DND-41 (cell line): ENCODE results near the gene RNF144A.

Experiments
- ATAC-seq: fragments of 200-7000 bp; cut with Tn5 transposase; 3 replicates; pipeline ENCODE4 v1.9.1; 2021; ENCODE audit warnings: low read depth; ENCODE audit not compliant: insufficient read depth
- DNase-seq: peaks from one replicate; pipeline ENCODE4 v3.0.0-alpha.2; 2020
- H2AFZ ChIP-seq: 2 replicates; pipeline ENCODE4 v1.6.0; 2012; ENCODE audit warnings: low read depth, low read length
- H3K27ac ChIP-seq: 2 replicates; pipeline ENCODE4 v1.5.1; 2012; ENCODE audit warnings: low read length, inconsistent platforms
- H3K27me3 ChIP-seq: fragments of 200-600 bp; sonication (generic); 2 replicates; pipeline ENCODE4 v1.6.0; 2012; ENCODE audit warnings: low read length, mild to moderate bottlenecking, inconsistent platforms; ENCODE audit not compliant: insufficient read depth, poor library complexity
- H3K36me3 ChIP-seq: 2 replicates; pipeline ENCODE4 v1.5.1; 2012; ENCODE audit warnings: low read length, inconsistent platforms; ENCODE audit not compliant: insufficient read depth
- H3K4me1 ChIP-seq: 2 replicates; pipeline ENCODE4 v1.5.1; 2012; ENCODE audit warnings: mild to moderate bottlenecking, low read length; ENCODE audit not compliant: insufficient read depth
- H3K4me2 ChIP-seq: 2 replicates; pipeline ENCODE4 v1.6.0; 2012; ENCODE audit warnings: mild to moderate bottlenecking, moderate library complexity, low read length, inconsistent platforms; ENCODE audit not compliant: insufficient read depth
- H3K4me3 ChIP-seq, 2 experiments: fragments of 200-600 bp in 1 of 2; shearing (Covaris generic) in 1 of 2; 2 replicates each; pipeline ENCODE4 v1.5.1; 2012 to 2016; ENCODE audit warnings: inconsistent platforms in 2 of 2, low read length in 2 of 2, mild to moderate bottlenecking in 2 of 2, low read depth in 1 of 2, moderate library complexity in 1 of 2
- H3K79me2 ChIP-seq: 2 replicates; pipeline ENCODE4 v1.6.0; 2012; ENCODE audit warnings: low read length, inconsistent platforms; ENCODE audit not compliant: insufficient read depth
- H3K9ac ChIP-seq: 2 replicates; pipeline ENCODE4 v1.6.0; 2012; ENCODE audit warnings: low read depth, mild to moderate bottlenecking, inconsistent platforms, low read length, moderate library complexity
- H3K9me3 ChIP-seq: 2 replicates; pipeline ENCODE4 v1.5.1; 2012; ENCODE audit warnings: low read length, moderate library complexity, mild to moderate bottlenecking, inconsistent platforms; ENCODE audit not compliant: insufficient read depth, severe bottlenecking
- H4K20me1 ChIP-seq: 2 replicates; pipeline ENCODE4 v1.6.0; 2012; ENCODE audit warnings: low read length; ENCODE audit not compliant: insufficient read depth
- CTCF ChIP-seq: IDR thresholded peaks from 2 replicates; pipeline ENCODE4 v1.5.1; 2012; ENCODE audit warnings: borderline replicate concordance, low read length, moderate library complexity, mild to moderate bottlenecking; ENCODE audit not compliant: poor library complexity, severe bottlenecking; ENCODE audit errors: extremely low read depth
- EZH2 ChIP-seq: IDR thresholded peaks from 3 replicates; pipeline ENCODE4 v1.6.1; 2012; ENCODE audit warnings: borderline replicate concordance, low read depth, mild to moderate bottlenecking, moderate library complexity, low read length, inconsistent platforms; ENCODE audit not compliant: severe bottlenecking

Gene RNF144A

GRCh38 chr2:6881516-6881915 lies 35.7 kb upstream of the RNF144A start:
- no peaks in the 10 kb centered on the region for H4K20me1 ChIP-seq
- peak overlapping the region; percentile 47 for H3K9ac ChIP-seq
- TF ChIP-seq CTCF (no peak), EZH2 (no peak)
- H3K36me3 ChIP-seq: no peaks in the 10 kb centered on the region
- peak overlapping the region; percentile 86 for H3K27ac ChIP-seq
- H3K4me1 ChIP-seq: peaks cover 62% of the 10 kb centered on the region
- H3K4me2 ChIP-seq: peak overlapping the region; percentile 58
- DNase-seq: no peak
- H2AFZ ChIP-seq: peak overlapping the region; percentile 43; the same call in 1 of the 2 replicates
- peak overlapping the region in 1 of 2 experiments; percentile 41; a peak in 2 of 4 replicates for H3K4me3 ChIP-seq
- H3K27me3 ChIP-seq: no peaks in the 10 kb centered on the region
- peaks cover 33% of the 10 kb centered on the region for H3K79me2 ChIP-seq
- H3K9me3 ChIP-seq: no peaks in the 10 kb centered on the region
- ATAC-seq: no peak

DNA sequence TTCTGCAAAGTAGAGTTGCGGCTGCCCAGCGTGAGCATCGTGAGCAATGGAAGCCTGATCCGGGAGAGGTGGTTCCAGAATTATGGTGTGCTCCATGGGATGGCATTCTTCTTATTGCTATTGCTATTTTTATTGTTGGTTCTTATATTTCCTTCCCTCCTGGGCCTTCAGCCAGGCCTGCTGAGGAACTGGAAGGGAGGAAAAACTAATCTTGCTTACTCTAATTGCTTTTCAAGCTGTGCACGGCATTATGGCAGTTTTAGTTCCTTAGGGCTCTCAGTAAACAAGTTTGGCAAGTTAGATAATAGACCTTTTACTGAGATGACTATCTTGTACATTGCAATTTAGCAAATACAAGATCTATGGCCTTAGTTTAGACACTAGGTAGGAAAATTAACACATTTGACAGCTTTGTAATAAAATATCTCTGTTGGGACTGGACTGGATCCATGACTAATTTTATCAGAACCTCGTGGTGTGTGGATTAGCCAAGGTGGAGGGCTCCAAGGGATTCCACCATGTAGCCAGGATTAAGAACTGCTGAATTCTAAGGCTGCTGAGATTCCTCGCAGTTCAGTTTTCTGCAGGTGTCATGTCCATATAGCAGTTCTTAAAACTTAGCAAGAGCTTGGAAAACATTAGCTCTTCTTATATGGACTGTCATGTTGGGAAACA lies 33.6 kb upstream of the RNF144A start:
- Histone ChIP-seq H3K4me2 (no peak overlapping the region), H4K20me1 (no peaks in the 10 kb centered on the region), H3K27me3 (no peaks in the 10 kb centered on the region), H3K79me2 (peaks cover 27% of the 10 kb centered on the region), H3K4me3 (no peak overlapping the region), H3K9me3 (no peaks in the 10 kb centered on the region), H3K9ac (no peak overlapping the region), H3K4me1 (peaks cover 53% of the 10 kb centered on the region), H3K27ac (no peak overlapping the region), H2AFZ (no peak overlapping the region), H3K36me3 (no peaks in the 10 kb centered on the region; the same call in 1 of the 2 replicates)
- no peak for ATAC-seq
- no peak for TF ChIP-seq EZH2
- TF ChIP-seq CTCF: no peak
- DNase-seq: no peak

DNA sequence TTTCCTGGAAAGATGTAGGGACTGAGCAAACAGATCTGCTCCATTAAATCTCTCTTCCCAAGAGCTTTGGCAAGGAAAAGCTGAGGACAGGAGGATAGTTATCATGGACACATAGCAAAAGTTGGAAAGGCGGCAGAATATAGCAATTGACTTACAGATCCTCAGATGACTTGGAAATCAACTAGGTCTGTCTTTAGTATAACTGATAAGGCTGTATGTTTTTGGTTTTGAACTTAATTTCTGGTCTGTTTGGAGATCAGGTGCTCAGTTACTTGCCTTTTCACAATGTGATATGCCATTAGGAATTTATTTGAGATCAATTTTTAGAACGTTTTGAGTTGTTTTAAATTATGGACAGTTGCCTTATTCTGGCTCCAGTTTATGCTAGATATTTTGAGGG lies 31.7 kb upstream of the RNF144A start:
- ATAC-seq (no peak), DNase-seq (no peak)
- Histone ChIP-seq H3K9ac (no peak overlapping the region), H3K4me2 (no peak overlapping the region), H3K36me3 (no peaks in the 10 kb centered on the region; the same call in 1 of the 2 replicates), H3K9me3 (no peaks in the 10 kb centered on the region), H3K4me1 (peaks cover 36% of the 10 kb centered on the region), H3K4me3 (no peak overlapping the region), H4K20me1 (no peaks in the 10 kb centered on the region), H2AFZ (no peak overlapping the region), H3K79me2 (peaks cover 17% of the 10 kb centered on the region), H3K27me3 (no peaks in the 10 kb centered on the region), H3K27ac (no peak overlapping the region)
- TF ChIP-seq CTCF (no peak), EZH2 (no peak)
